HG03039 (cell line): Measurements from ENCODE around the gene IFIT1.

Experiments used
- ATAC-seq: cut with Tn5 transposase; IDR thresholded peaks from one replicate; pipeline ENCODE4 v1.9.1; 2021; ENCODE audit warnings: mild to moderate bottlenecking, moderate library complexity; ENCODE audit not compliant: unreplicated experiment

IFIT1 gene

GRCh38 chr10:89391907-89392756, at the start of gene IFIT1:
Gene IFIT1, plus strand, starts transcription at chr10:89392623. Its CDS starts 90 bp downstream, at chr10:89392713.
- peak; percentile 60 for ATAC-seq

DNA sequence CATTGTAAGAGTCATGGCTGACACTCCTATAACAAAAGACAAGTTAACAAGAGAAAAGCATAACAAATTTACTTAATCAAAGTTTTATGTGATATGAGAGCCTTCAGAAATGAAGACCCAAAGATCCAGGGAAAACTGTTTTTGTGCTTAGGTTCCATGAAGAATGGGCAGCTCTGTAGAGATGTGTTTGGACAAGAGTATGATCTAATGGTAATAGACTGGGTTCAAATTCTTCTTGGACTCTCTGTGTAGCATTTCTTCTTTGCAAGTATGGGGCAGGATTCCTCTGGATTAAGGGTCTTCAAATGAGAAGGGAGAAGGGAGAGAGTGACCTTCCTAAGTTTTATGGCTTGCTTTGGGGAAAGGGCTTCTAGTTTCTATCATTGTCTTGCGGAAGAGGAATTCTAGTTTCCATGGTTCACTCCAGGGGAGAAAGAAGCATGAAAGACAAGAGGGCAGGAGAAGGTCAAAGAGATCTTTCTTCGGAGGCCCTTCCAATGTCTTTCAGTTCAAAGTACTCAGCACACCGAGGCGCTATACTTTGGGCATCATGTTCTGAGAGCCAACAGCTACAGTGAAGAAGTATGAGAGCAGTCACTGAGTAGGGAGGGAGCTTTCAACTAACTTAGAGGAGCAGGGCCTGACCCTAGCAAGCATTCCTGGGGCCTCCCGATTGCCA, 49.2 kb upstream of the IFIT1 start:
- no peak for ATAC-seq

- no peak for ATAC-seq
These were observed 48.3 kb upstream of the IFIT1 start for GRCh38 chr10:89344156-89344555.

DNA sequence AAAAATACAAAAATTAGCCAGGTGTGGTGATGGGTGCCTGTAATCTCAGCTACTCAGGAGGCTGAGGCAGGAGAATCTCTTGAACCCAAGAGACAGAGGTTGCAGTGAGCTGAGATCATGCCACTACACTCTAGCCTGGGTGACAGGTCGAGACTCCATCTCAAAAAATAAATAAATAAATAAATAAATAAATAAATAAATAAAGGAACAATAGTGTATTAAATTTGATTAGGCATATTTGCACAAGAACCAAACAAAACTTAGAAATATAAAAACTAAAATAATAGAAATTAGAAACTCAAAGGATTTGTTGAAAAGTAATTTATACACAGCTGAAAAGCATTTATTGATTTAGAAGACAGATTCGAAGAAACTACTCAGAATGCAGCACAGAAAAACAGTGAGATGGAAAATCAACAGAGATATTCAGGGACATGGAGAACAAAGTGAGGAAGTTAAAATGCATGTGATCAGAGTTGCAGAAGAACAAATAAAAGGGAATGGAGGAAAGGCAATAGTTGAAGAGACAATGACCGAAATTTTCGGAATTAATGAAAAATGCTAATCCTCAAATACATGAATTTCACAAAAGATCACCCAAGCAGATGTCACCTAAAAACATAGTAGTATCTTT, 46.9 kb upstream of the IFIT1 start:
- no peak for ATAC-seq

GRCh38 chr10:89346405-89347254, 45.8 kb upstream of the IFIT1 start:
- no peak for ATAC-seq

DNA sequence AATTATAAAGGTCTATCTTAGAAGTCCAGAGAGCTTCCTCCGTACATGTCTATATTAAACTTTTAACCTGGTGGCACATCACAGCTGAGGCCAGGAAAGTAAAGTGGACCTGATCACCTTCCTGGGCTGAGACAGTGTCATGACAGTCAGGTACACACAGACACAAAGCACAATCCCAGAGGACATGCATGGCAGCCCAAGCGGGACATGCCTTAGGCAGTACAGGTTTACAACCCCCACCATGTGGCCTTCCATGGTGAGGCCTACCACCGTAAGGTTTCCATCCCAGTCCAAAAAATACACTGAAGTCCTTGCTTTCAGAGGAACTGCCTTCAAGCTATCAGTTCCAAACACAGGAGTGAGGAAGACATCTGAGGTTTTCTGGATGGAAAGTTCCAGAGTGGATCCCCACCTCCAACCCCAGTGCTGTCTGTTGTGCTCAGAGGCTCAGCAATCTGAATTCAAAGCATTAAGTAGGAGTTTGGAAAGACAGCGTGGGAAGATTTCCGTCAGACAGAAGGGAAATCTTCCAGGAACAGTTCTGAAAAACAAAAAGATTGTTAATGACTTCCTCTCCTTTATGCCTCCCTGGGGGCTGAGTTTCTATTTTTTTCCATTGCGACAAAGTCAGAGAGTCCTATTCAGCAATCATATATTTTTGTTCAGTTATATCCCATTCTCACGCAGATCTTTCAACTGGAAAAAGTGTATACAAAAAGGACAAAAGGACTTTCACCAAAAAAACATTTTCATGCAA, 44.5 kb upstream of the IFIT1 start:
- ATAC-seq: no peak

GRCh38 chr10:89348481-89348880, 43.9 kb upstream of the IFIT1 start:
- no peak for ATAC-seq

GRCh38 chr10:89348975-89349374, 43.4 kb upstream of the IFIT1 start:
- ATAC-seq: no peak

DNA sequence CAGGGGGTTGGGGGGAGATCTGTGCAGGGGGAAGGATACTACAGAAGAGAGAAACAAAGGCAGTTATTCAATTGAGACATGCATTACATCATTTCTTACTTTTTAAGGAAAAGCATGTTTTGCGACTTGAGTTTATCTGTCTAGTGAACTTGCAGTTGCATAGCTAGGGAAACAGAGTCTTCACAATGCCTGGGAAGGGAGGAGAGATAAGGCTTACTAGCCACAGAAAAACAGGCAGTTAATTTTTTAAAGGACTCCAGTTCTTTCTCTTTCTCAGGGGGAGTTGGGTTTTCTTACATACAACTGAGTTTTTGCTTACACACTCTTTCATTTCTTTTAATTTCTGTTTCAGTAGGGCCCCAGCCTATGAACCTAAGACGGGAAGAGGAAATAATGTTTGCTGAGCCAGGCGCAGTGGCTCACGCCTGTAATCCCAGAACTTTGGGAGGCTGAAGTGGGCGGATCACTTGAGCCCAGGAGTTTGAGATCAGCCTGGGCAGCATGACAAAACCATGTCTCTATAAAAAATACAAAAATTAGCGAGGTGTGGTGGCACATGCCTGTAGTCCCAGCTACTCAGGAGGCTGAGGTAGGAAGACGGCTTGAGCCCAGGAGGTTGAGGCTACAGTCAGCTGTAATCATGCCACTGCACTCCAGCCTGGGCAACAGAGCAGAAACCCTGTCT, 41.6 kb upstream of the IFIT1 start:
- ATAC-seq: peak; percentile 36

GRCh38 chr10:89351412-89351779, 41.0 kb upstream of the IFIT1 start:
- peak; percentile 79 for ATAC-seq

GRCh38 chr10:89351780-89352597, 40.4 kb upstream of the IFIT1 start:
- no peak for ATAC-seq

- no peak for ATAC-seq
These were observed 39.6 kb upstream of the IFIT1 start for GRCh38 chr10:89352802-89353201.

- no peak for ATAC-seq
These were observed 37.0 kb upstream of the IFIT1 start for GRCh38 chr10:89355394-89355931.

- ATAC-seq: no peak
These were observed 35.3 kb upstream of the IFIT1 start for GRCh38 chr10:89357096-89357495.

GRCh38 chr10:89357975-89358374, 34.4 kb upstream of the IFIT1 start:
- no peak for ATAC-seq

DNA sequence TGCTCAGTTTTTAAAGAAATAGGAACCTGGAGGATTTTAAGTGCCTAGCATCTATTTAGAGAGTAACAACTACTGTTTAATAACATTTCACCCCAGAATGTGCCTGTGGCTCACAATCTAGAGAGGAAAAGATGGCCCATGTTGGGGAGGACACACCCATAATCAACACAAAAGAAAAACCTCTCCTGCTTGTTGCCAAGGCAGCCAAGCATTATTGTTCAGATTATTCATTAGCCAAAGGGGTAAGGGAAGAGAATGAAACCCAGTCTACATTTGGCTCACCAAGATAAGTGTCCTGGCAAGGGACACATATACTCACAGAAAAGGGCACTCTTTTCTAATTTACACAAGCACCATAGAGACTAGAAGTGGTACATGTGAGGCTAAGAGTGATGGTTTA, 32.3 kb upstream of the IFIT1 start:
- ATAC-seq: no peak

DNA sequence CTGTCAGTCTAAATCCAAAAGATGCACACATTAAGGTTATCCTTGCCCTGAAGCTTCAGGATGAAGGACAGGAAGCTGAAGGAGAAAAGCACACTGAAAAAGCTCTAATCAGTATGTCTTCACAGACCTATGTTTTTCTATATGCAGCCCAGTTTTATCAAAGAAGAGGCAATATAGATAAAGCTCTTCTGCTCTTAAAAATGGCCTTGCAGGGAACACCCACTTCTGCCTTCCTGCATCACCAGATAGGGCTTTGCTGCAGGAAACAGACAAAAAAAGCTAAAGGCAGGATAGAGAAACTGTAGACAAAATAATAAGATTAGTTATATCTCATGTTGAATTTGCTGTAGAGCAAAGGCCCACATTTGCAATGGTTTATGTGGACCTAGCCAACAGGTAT, 29.5 kb upstream of the IFIT1 start:
- no peak for ATAC-seq

- no peak for ATAC-seq
These were observed 28.5 kb upstream of the IFIT1 start for GRCh38 chr10:89363729-89364442.
